ENCODE results near the gene ARL6IP5. TPM values are rescaled to one million over a fixed set of nuclear protein-coding genes. Genes with fewer than 3 reads are reported as not detected.

The ARL6IP5 gene
- total RNA-seq, 1 experiment from 2014 or later, result 30.0 TPM

GRCh38 chr3:69058947-69059224, 25.9 kb upstream of the ARL6IP5 start (continued):
- TF ChIP-seq REST (IDR thresholded peaks at IDR 0.05; ENCODE audit: low read depth), result no peak
- no peak for TF ChIP-seq JUND (IDR thresholded peaks at IDR 0.05)
- TF ChIP-seq POLR2A (IDR thresholded peaks at IDR 0.05; ENCODE audit: borderline replicate concordance, extremely low read depth, insufficient read depth, insufficient read length), result no peak
- TF ChIP-seq, protein P1, sequence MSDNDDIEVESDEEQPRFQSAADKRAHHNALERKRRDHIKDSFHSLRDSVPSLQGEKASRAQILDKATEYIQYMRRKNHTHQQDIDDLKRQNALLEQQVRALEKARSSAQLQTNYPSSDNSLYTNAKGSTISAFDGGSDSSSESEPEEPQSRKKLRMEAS (IDR thresholded peaks at IDR 0.05), result no peak
- TF ChIP-seq ZBTB33 (IDR thresholded peaks at IDR 0.05; ENCODE audit: extremely low read depth, insufficient replicate concordance, low read length), result no peak
- TF ChIP-seq SRF (IDR thresholded peaks at IDR 0.05; ENCODE audit: low read depth), result no peak
- no peak for TF ChIP-seq CEBPB (IDR thresholded peaks at IDR 0.05; ENCODE audit: low read depth)
- no peak for TF ChIP-seq EZH2phosphoT487 (IDR thresholded peaks at IDR 0.05; ENCODE audit: borderline replicate concordance)
- no peak for TF ChIP-seq ZNF274 (IDR thresholded peaks at IDR 0.05; ENCODE audit: low read depth, low read length)
- no peak for TF ChIP-seq FOSL1 (IDR thresholded peaks at IDR 0.05; ENCODE audit: low read depth)
- TF ChIP-seq SIN3A (IDR thresholded peaks at IDR 0.05; ENCODE audit: low read depth), result no peak

DNA sequence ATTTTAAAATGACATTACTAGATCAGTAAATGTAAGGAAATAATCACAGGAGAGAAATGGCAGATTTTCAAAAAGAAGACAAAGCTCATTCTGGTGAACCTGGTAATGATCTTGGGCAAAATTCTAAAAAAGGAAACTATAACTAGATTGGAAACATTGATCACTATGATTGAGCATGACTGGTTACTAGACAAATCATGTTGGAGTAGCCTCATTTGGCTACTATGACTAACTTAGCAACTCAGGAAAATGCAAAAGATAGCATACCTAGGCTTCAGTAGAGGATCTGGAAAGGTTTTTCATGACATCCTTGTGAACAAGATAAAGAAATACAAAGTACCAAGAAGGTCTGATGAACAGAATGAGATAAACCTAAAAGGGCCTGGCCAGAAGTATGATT, 25.0 kb upstream of the ARL6IP5 start:
- H3K27ac ChIP-seq (ENCODE audit: low read depth, low read length), result no peak overlapping the region
- H2AFZ ChIP-seq (ENCODE audit: low read depth, low read length, poor library complexity, severe bottlenecking), result no peak overlapping the region
- H3K79me2 ChIP-seq (ENCODE audit: insufficient read depth, low read length), result no peaks in the 10 kb centered on the region
- ChIA-PET RAD21 (ENCODE audit: low non-redundant PET in 1 of 2, low total read pairs in 2 of 2, uncharacterized antibody in 2 of 2, unreplicated experiment in 2 of 2) (no interaction called here), POLR2A (no interaction called here), CTCF (interaction anchor here (0.6 kb wide), 1 partner anchor 102 kb away, joined by 3 read pairs; no protein-coding TSS in a partner anchor)
- no peaks in the 10 kb centered on the region for H3K9me2 ChIP-seq (ENCODE audit: insufficient read depth)
- intact Hi-C loops (cut with micrococcal nuclease), result no loop called here
- no peaks in the 10 kb centered on the region for H4K20me1 ChIP-seq (ENCODE audit: insufficient read depth)
- H3K9me3 ChIP-seq (ENCODE audit: control insufficient read depth in 1 of 2, insufficient read depth in 1 of 2, low read depth in 1 of 2, low read length in 2 of 2), result no peaks in the 10 kb centered on the region
- no peak overlapping the region for H3K9ac ChIP-seq (ENCODE audit: low read length)
- H3K4me3 ChIP-seq (replicated peaks in 1 of 2; ENCODE audit: low read depth in 1 of 2, low read length in 2 of 2), result no peak overlapping the region
- H3K36me3 ChIP-seq (ENCODE audit: control insufficient read depth in 1 of 2, insufficient read depth in 2 of 2, low read length in 2 of 2), result peaks cover 27 to 46% of the 10 kb centered on the region in 2 experiments
- no peaks in the 10 kb centered on the region for H3K27me3 ChIP-seq (ENCODE audit: insufficient read depth, low read length)
- DNase-seq (ENCODE audit: low read depth, low spot score) (no peak), ATAC-seq (no peak)
- H3K4me2 ChIP-seq (ENCODE audit: low read length), result no peak overlapping the region
- no TSS peak for BruUV-seq (replicated peaks)
- TF ChIP-seq POLR2A (IDR thresholded peaks at IDR 0.05; ENCODE audit: borderline replicate concordance, extremely low read depth, insufficient read depth, insufficient read length), result no peak
- TF ChIP-seq ELF1 (IDR thresholded peaks at IDR 0.05; ENCODE audit: borderline replicate concordance, low read depth), result no peak
- TF ChIP-seq TCF7L2 (IDR thresholded peaks at IDR 0.05; ENCODE audit: borderline replicate concordance, extremely low read depth, insufficient read depth, insufficient read length), result no peak
- no peak for TF ChIP-seq YY1 (IDR thresholded peaks at IDR 0.05; ENCODE audit: extremely low read depth, insufficient replicate concordance, low read depth, low read length)
- H3K4me1 ChIP-seq (ENCODE audit: control insufficient read depth in 1 of 2, insufficient read depth in 2 of 2, low read length in 2 of 2), result no peaks in the 10 kb centered on the region

All from HCT116 (cell line).